HG03342 (cell line): ENCODE measurements around the gene GTSE1.
A peak's percentile ranks its signal among the peaks of the same experiment; 100 is the strongest.
"Not testable (repeated sequence)": the region's sequence is repeated elsewhere in the genome, so short reads cannot be mapped to it uniquely, and the experiment has no call there.

ENCODE experiments used
- ATAC-seq: cut with Tn5 transposase; IDR thresholded peaks from one replicate; pipeline ENCODE4 v1.9.1; 2021; ENCODE audit warnings: mild to moderate bottlenecking, moderate library complexity; ENCODE audit not compliant: unreplicated experiment

The GTSE1 gene

GRCh38 chr22:46296257-46297150, at the start of gene GTSE1:
Gene GTSE1, plus strand, starts transcription at chr22:46296870. Its CDS starts 531 bp downstream, at chr22:46297401.
- peak; percentile 89 for ATAC-seq

GRCh38 chr22:46247443-46247975, 49.2 kb upstream of the GTSE1 start:
- ATAC-seq, result no peak

GRCh38 chr22:46250035-46250782, 46.5 kb upstream of the GTSE1 start, which contains the start of gene CDPF1:
Gene CDPF1, minus strand, starts transcription at chr22:46250293. Its CDS starts 2,009 bp downstream, at chr22:46248284.
- ATAC-seq, result peak; percentile 79

- ATAC-seq, result peak; percentile 12
Measured at GRCh38 chr22:46250783-46251125, 45.9 kb upstream of the GTSE1 start.

- no peak for ATAC-seq
Measured at GRCh38 chr22:46251266-46251665, 45.4 kb upstream of the GTSE1 start.

- no peak for ATAC-seq
Measured at GRCh38 chr22:46251816-46252380, 44.8 kb upstream of the GTSE1 start.

GRCh38 chr22:46256358-46256958, 40.2 kb upstream of the GTSE1 start:
- no peak for ATAC-seq

- ATAC-seq, result no peak
Measured at GRCh38 chr22:46259374-46259773, 37.3 kb upstream of the GTSE1 start.

- ATAC-seq, result no peak
Measured at GRCh38 chr22:46260038-46260437, 36.6 kb upstream of the GTSE1 start.

- ATAC-seq, result no peak
Measured at GRCh38 chr22:46262449-46263215, 34.0 kb upstream of the GTSE1 start.

- ATAC-seq, result no peak
Measured at GRCh38 chr22:46263216-46263590, 33.5 kb upstream of the GTSE1 start, which contains the start of gene PKDREJ. Gene PKDREJ, minus strand, starts transcription at chr22:46263343. Its CDS starts 21 bp downstream, at chr22:46263322.

- ATAC-seq, result not testable (repeated sequence)
Measured at GRCh38 chr22:46264520-46264919, 32.1 kb upstream of the GTSE1 start.

- ATAC-seq, result not testable (repeated sequence)
Measured at GRCh38 chr22:46265627-46266026, 31.0 kb upstream of the GTSE1 start.

- ATAC-seq, result no peak
Measured at GRCh38 chr22:46267431-46268279, 29.0 kb upstream of the GTSE1 start, which contains the start of gene TTC38. Gene TTC38, plus strand, starts transcription at chr22:46268008. Its CDS starts 32 bp downstream, at chr22:46268040.

- ATAC-seq, result no peak
Measured at GRCh38 chr22:46269564-46269963, 27.1 kb upstream of the GTSE1 start.

GRCh38 chr22:46272196-46272595, 24.5 kb upstream of the GTSE1 start:
- no peak for ATAC-seq

- ATAC-seq, result no peak
Measured at GRCh38 chr22:46272762-46273431, 23.8 kb upstream of the GTSE1 start.

GRCh38 chr22:46273432-46274148, 23.1 kb upstream of the GTSE1 start:
- ATAC-seq, result no peak
